ENCODE data around the gene CABP7.

GRCh38 chr22:29690476-29690875 lies 29.3 kb upstream of the CABP7 start:
- TF ChIP-seq CTCF (optimal IDR thresholded peaks at IDR 0.05 in 1 of 3, IDR thresholded peaks at IDR 0.05 in 1 of 3, conservative IDR thresholded peaks at IDR 0.05 in 1 of 3; ENCODE audit: extremely low read depth in 1 of 3, insufficient read depth in 2 of 3, low read length in 3 of 3) (no peak), EZH2 (IDR thresholded peaks at IDR 0.05; ENCODE audit: low read length) (no peak)
